LNCAP (cell line): Measurements from ENCODE around the gene ABCB6.

ENCODE experiments used
- TF ChIP-seq, protein P1 (sequence below): fragments of 450-650 bp; IDR thresholded peaks from 2 replicates; pipeline ENCODE4 v1.5.1; 2017; ENCODE audit warnings: mild to moderate bottlenecking

The ABCB6 gene

DNA sequence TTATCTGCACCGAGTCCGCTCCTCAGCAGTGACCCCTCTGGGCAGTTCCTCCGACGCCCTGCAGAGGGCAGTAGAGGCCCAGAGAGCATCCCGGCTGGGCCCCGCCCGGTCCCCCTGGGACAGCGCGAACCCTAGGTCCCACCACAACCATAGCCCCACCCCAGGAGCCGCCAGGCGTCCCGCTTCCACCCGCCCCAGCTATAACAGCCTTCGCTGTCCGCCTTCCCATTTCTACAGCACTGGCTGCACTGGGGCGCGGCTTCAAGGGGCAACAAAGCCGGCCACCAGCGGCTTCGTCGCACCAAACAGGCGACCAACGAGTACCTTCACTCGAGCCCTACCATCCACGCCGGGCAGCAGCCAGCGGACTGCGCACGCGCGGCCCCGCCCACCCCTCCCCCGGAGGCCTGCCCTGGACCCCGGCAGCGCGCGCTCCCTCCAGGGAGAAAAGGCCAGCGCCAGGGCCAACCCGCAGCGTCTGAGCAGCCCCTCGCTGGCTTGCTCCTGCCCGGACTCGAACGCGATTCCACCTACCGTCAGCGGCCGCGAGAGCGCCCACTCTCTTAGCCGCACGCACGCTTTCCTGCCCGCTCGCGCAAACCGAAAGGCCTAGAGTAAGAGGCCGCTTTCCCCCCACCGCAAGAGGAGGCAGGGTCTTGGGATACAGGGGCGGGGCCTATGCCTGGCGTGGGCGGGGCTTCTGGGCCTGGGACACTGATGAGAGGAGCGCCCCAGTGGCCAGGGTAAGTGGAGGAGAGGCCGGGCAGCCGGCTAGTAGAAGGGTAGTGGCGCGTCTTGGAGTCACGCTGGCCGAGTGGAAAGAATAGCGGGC lies 58.4 kb downstream of the ABCB6 start, which contains the start of gene NHEJ1:
Gene NHEJ1 (minus strand): TSS at position 630 of the 832 bp plus-strand sequence. CDS start 2,453 bp downstream, outside the sequence.
- TF ChIP-seq, protein P1, sequence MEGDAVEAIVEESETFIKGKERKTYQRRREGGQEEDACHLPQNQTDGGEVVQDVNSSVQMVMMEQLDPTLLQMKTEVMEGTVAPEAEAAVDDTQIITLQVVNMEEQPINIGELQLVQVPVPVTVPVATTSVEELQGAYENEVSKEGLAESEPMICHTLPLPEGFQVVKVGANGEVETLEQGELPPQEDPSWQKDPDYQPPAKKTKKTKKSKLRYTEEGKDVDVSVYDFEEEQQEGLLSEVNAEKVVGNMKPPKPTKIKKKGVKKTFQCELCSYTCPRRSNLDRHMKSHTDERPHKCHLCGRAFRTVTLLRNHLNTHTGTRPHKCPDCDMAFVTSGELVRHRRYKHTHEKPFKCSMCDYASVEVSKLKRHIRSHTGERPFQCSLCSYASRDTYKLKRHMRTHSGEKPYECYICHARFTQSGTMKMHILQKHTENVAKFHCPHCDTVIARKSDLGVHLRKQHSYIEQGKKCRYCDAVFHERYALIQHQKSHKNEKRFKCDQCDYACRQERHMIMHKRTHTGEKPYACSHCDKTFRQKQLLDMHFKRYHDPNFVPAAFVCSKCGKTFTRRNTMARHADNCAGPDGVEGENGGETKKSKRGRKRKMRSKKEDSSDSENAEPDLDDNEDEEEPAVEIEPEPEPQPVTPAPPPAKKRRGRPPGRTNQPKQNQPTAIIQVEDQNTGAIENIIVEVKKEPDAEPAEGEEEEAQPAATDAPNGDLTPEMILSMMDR: peak; percentile 90
